ENCODE measurements around the gene CACNA1I. TPM values are rescaled to one million over a fixed set of nuclear protein-coding genes. Genes with fewer than 3 reads are reported as not detected.

The CACNA1I gene
- total RNA-seq, 1 experiment from 2014 or later: 2.1 TPM

DNA sequence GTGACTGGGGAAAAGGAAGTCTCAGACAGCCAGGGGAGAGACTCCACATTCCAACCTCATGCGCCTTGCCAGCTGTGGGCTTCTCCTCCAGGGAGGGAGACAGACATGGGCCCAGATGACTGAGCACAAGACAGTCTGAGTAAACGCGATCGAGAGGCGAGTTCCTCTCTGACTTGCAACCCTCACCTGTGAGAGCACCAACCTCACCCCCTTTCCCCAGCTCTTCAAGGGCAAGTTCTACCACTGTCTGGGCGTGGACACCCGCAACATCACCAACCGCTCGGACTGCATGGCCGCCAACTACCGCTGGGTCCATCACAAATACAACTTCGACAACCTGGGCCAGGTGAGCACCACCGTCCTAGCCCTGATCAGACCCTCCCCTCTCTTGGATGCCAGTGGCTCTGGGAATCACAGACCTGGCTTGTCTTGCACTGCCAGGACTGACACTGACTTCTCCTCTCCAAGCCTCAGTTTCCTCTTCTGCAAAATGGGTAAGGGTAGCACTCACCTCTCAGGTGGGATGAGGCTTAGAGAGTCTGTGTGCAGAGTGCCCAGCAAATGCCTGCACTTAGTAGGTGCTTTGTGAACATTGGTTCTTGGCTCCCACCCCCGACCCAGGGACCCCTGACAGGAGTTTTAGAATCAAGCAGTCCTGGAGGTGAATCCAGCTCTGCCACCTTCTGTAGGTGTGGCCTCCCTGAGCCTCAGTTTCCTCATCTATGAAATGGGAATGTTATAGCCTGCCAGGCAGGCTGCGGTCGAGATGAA lies 95.3 kb downstream of the CACNA1I start (continued):
- TF ChIP-seq, protein P1, sequence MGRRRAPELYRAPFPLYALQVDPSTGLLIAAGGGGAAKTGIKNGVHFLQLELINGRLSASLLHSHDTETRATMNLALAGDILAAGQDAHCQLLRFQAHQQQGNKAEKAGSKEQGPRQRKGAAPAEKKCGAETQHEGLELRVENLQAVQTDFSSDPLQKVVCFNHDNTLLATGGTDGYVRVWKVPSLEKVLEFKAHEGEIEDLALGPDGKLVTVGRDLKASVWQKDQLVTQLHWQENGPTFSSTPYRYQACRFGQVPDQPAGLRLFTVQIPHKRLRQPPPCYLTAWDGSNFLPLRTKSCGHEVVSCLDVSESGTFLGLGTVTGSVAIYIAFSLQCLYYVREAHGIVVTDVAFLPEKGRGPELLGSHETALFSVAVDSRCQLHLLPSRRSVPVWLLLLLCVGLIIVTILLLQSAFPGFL (CRISPR knock-in tag; IDR thresholded peaks at IDR 0.05; ENCODE audit: borderline replicate concordance): no peak
- TF ChIP-seq, protein P2, sequence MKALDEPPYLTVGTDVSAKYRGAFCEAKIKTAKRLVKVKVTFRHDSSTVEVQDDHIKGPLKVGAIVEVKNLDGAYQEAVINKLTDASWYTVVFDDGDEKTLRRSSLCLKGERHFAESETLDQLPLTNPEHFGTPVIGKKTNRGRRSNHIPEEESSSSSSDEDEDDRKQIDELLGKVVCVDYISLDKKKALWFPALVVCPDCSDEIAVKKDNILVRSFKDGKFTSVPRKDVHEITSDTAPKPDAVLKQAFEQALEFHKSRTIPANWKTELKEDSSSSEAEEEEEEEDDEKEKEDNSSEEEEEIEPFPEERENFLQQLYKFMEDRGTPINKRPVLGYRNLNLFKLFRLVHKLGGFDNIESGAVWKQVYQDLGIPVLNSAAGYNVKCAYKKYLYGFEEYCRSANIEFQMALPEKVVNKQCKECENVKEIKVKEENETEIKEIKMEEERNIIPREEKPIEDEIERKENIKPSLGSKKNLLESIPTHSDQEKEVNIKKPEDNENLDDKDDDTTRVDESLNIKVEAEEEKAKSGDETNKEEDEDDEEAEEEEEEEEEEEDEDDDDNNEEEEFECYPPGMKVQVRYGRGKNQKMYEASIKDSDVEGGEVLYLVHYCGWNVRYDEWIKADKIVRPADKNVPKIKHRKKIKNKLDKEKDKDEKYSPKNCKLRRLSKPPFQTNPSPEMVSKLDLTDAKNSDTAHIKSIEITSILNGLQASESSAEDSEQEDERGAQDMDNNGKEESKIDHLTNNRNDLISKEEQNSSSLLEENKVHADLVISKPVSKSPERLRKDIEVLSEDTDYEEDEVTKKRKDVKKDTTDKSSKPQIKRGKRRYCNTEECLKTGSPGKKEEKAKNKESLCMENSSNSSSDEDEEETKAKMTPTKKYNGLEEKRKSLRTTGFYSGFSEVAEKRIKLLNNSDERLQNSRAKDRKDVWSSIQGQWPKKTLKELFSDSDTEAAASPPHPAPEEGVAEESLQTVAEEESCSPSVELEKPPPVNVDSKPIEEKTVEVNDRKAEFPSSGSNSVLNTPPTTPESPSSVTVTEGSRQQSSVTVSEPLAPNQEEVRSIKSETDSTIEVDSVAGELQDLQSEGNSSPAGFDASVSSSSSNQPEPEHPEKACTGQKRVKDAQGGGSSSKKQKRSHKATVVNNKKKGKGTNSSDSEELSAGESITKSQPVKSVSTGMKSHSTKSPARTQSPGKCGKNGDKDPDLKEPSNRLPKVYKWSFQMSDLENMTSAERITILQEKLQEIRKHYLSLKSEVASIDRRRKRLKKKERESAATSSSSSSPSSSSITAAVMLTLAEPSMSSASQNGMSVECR (CRISPR knock-in tag; IDR thresholded peaks at IDR 0.05; ENCODE audit: borderline replicate concordance): no peak
- TF ChIP-seq MXD4 (CRISPR knock-in tag; IDR thresholded peaks at IDR 0.05; ENCODE audit: borderline replicate concordance) (no peak), GRHL2 (CRISPR knock-in tag; IDR thresholded peaks at IDR 0.05; ENCODE audit: insufficient replicate concordance, severe bottlenecking) (no peak)
- TF ChIP-seq, protein P3, sequence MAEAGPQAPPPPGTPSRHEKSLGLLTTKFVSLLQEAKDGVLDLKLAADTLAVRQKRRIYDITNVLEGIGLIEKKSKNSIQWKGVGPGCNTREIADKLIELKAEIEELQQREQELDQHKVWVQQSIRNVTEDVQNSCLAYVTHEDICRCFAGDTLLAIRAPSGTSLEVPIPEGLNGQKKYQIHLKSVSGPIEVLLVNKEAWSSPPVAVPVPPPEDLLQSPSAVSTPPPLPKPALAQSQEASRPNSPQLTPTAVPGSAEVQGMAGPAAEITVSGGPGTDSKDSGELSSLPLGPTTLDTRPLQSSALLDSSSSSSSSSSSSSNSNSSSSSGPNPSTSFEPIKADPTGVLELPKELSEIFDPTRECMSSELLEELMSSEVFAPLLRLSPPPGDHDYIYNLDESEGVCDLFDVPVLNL (CRISPR knock-in tag; IDR thresholded peaks at IDR 0.05; ENCODE audit: borderline replicate concordance, low read depth): no peak

DNA sequence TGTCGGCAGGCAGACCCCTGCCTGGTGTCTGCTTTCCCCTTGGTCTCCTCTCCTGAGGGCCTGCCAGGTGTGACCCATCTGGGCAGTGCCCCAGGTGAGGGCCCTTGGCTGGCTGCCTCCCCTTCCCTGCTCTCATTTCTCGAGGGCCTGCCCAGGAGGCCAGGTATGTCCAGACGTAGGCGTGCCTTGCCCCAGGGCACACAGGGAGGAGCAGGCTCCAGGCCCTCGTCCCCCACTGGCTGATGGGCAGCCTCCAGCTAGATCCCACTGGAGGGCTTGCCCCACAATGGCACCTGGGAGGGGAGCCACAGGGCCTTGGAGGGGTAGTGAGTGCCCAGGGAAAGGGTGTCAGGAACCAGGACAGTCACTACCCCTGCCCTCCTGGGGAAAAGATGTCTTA lies 95.9 kb downstream of the CACNA1I start:
- TF ChIP-seq, protein P4, sequence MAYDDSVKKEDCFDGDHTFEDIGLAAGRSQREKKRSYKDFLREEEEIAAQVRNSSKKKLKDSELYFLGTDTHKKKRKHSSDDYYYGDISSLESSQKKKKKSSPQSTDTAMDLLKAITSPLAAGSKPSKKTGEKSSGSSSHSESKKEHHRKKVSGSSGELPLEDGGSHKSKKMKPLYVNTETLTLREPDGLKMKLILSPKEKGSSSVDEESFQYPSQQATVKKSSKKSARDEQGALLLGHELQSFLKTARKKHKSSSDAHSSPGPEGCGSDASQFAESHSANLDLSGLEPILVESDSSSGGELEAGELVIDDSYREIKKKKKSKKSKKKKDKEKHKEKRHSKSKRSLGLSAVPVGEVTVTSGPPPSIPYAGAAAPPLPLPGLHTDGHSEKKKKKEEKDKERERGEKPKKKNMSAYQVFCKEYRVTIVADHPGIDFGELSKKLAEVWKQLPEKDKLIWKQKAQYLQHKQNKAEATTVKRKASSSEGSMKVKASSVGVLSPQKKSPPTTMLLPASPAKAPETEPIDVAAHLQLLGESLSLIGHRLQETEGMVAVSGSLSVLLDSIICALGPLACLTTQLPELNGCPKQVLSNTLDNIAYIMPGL (CRISPR knock-in tag; IDR thresholded peaks at IDR 0.05): no peak
- TF ChIP-seq, protein P5, sequence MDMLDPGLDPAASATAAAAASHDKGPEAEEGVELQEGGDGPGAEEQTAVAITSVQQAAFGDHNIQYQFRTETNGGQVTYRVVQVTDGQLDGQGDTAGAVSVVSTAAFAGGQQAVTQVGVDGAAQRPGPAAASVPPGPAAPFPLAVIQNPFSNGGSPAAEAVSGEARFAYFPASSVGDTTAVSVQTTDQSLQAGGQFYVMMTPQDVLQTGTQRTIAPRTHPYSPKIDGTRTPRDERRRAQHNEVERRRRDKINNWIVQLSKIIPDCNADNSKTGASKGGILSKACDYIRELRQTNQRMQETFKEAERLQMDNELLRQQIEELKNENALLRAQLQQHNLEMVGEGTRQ (CRISPR knock-in tag; IDR thresholded peaks at IDR 0.05): no peak
- TF ChIP-seq EMX1 (CRISPR knock-in tag; IDR thresholded peaks at IDR 0.05) (no peak), ZNF121 (CRISPR knock-in tag; IDR thresholded peaks at IDR 0.05) (no peak), GRHL2 (CRISPR knock-in tag; IDR thresholded peaks at IDR 0.05; ENCODE audit: insufficient replicate concordance, severe bottlenecking) (no peak), NFE2L1 (CRISPR knock-in tag; IDR thresholded peaks at IDR 0.05) (no peak), GABPB1 (CRISPR knock-in tag; IDR thresholded peaks at IDR 0.05) (no peak), FOXP1 (CRISPR knock-in tag; IDR thresholded peaks at IDR 0.05; ENCODE audit: borderline replicate concordance) (no peak)
- TF ChIP-seq, protein P6, sequence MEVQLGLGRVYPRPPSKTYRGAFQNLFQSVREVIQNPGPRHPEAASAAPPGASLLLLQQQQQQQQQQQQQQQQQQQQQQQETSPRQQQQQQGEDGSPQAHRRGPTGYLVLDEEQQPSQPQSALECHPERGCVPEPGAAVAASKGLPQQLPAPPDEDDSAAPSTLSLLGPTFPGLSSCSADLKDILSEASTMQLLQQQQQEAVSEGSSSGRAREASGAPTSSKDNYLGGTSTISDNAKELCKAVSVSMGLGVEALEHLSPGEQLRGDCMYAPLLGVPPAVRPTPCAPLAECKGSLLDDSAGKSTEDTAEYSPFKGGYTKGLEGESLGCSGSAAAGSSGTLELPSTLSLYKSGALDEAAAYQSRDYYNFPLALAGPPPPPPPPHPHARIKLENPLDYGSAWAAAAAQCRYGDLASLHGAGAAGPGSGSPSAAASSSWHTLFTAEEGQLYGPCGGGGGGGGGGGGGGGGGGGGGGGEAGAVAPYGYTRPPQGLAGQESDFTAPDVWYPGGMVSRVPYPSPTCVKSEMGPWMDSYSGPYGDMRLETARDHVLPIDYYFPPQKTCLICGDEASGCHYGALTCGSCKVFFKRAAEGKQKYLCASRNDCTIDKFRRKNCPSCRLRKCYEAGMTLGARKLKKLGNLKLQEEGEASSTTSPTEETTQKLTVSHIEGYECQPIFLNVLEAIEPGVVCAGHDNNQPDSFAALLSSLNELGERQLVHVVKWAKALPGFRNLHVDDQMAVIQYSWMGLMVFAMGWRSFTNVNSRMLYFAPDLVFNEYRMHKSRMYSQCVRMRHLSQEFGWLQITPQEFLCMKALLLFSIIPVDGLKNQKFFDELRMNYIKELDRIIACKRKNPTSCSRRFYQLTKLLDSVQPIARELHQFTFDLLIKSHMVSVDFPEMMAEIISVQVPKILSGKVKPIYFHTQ (CRISPR knock-in tag; IDR thresholded peaks at IDR 0.05): no peak
- TF ChIP-seq, protein P7, sequence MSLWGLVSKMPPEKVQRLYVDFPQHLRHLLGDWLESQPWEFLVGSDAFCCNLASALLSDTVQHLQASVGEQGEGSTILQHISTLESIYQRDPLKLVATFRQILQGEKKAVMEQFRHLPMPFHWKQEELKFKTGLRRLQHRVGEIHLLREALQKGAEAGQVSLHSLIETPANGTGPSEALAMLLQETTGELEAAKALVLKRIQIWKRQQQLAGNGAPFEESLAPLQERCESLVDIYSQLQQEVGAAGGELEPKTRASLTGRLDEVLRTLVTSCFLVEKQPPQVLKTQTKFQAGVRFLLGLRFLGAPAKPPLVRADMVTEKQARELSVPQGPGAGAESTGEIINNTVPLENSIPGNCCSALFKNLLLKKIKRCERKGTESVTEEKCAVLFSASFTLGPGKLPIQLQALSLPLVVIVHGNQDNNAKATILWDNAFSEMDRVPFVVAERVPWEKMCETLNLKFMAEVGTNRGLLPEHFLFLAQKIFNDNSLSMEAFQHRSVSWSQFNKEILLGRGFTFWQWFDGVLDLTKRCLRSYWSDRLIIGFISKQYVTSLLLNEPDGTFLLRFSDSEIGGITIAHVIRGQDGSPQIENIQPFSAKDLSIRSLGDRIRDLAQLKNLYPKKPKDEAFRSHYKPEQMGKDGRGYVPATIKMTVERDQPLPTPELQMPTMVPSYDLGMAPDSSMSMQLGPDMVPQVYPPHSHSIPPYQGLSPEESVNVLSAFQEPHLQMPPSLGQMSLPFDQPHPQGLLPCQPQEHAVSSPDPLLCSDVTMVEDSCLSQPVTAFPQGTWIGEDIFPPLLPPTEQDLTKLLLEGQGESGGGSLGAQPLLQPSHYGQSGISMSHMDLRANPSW (CRISPR knock-in tag; conservative IDR thresholded peaks at IDR 0.05; ENCODE audit: low read depth): no peak
- ATAC-seq (no peak), DNase-seq (ENCODE audit: low spot score) (no peak)
- H3K9me3 Mint-ChIP-seq: peaks cover 10% of the 10 kb centered on the region
- no peak overlapping the region for H3K4me3 Mint-ChIP-seq
- peaks cover 12% of the 10 kb centered on the region for H3K36me3 Mint-ChIP-seq
- peaks cover 30% of the 10 kb centered on the region for H3K4me1 Mint-ChIP-seq
- POLR2A ChIA-PET: no interaction called here
- peaks cover 21% of the 10 kb centered on the region for H3K27me3 Mint-ChIP-seq (ENCODE audit: low read depth)
- CTCF ChIA-PET: interaction anchor here (0.6 kb wide), 1 partner anchor 319 kb away, joined by 3 read pairs; no protein-coding TSS in a partner anchor
- no peak overlapping the region for H3K27ac Mint-ChIP-seq
